KMS-11 (cell line): ENCODE results near the gene SLC31A1.

Experiments
- H2AFZ ChIP-seq: fragments of 200-600 bp; sonication (generic); 2 replicates; pipeline ENCODE4 v1.6.1; 2016; ENCODE audit warnings: antibody characterized with exemption, mixed run types, low read depth
- H3K27ac ChIP-seq: fragments of 200-600 bp; sonication (generic); 2 replicates; pipeline ENCODE4 v1.6.1; 2016; ENCODE audit warnings: mild to moderate bottlenecking, mixed run types
- H3K27me3 ChIP-seq: fragments of 200-600 bp; sonication (generic); 2 replicates; pipeline ENCODE4 v1.6.1; 2017; ENCODE audit warnings: mild to moderate bottlenecking, low read depth, mixed run types, moderate library complexity; ENCODE audit not compliant: insufficient read depth
- H3K36me3 ChIP-seq: fragments of 200-600 bp; sonication (generic); 2 replicates; pipeline ENCODE4 v1.6.1; 2017; ENCODE audit warnings: mild to moderate bottlenecking, mixed run types; ENCODE audit not compliant: insufficient read depth
- H3K4me1 ChIP-seq: fragments of 200-600 bp; sonication (generic); 2 replicates; pipeline ENCODE4 v1.6.1; 2016; ENCODE audit warnings: mild to moderate bottlenecking, low read depth, mixed run types; ENCODE audit not compliant: poor library complexity, severe bottlenecking
- H3K4me2 ChIP-seq: fragments of 200-600 bp; sonication (generic); 2 replicates; pipeline ENCODE4 v1.7.0; 2016; ENCODE audit warnings: mild to moderate bottlenecking, mixed run types
- H3K4me3 ChIP-seq: fragments of 200-600 bp; sonication (generic); IDR thresholded peaks from 2 replicates; pipeline ENCODE4 v1.6.1; 2017; ENCODE audit warnings: low read depth, low read length, mixed read lengths; ENCODE audit not compliant: insufficient read depth
- H3K79me2 ChIP-seq: fragments of 200-600 bp; sonication (generic); 2 replicates; pipeline ENCODE4 v1.6.1; 2016; ENCODE audit warnings: low read depth, mixed run types; ENCODE audit not compliant: insufficient read depth
- H3K9ac ChIP-seq: fragments of 200-600 bp; sonication (generic); 2 replicates; pipeline ENCODE4 v1.6.1; 2016; ENCODE audit warnings: mild to moderate bottlenecking, mixed run types
- H4K20me1 ChIP-seq: fragments of 200-600 bp; sonication (generic); 2 replicates; pipeline ENCODE4 v1.6.1; 2016; ENCODE audit warnings: mild to moderate bottlenecking, mixed run types; ENCODE audit not compliant: insufficient read depth
- TF ChIP-seq, protein P1 (sequence below): fragments of 200-600 bp; sonication (generic); conservative IDR thresholded peaks from 2 replicates; pipeline ENCODE4 v1.6.1; 2017; ENCODE audit warnings: low read depth, mild to moderate bottlenecking, antibody characterized with exemption, low read length, moderate library complexity, mixed read lengths

Gene SLC31A1

DNA sequence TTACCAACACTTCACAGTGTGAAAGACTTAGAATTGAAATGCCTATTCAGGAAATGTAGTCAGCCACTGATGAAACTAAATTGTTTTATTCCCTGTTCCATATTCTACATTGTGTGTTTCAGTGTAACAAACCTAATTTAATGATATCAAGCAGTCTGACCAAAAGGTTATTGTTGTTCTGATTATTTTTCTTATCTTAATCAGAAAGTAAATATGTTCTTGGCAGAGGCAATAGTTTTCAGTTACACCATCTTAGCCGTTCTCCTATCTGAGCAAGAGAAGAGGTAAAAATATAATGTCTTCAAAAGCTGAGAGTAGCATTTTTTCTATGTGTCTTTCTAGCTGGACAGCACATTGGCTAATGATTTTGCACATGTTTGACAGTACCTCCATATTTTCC lies 36.9 kb downstream of the SLC31A1 start:
- H3K4me3 ChIP-seq: no peak overlapping the region
- no peaks in the 10 kb centered on the region for H3K79me2 ChIP-seq
- H3K4me1 ChIP-seq: no peaks in the 10 kb centered on the region
- H4K20me1 ChIP-seq: no peaks in the 10 kb centered on the region; the same call in 1 of the 2 replicates
- no peak overlapping the region for H3K4me2 ChIP-seq
- H3K9ac ChIP-seq: no peak overlapping the region
- no peaks in the 10 kb centered on the region for H3K27me3 ChIP-seq
- TF ChIP-seq, protein P1, sequence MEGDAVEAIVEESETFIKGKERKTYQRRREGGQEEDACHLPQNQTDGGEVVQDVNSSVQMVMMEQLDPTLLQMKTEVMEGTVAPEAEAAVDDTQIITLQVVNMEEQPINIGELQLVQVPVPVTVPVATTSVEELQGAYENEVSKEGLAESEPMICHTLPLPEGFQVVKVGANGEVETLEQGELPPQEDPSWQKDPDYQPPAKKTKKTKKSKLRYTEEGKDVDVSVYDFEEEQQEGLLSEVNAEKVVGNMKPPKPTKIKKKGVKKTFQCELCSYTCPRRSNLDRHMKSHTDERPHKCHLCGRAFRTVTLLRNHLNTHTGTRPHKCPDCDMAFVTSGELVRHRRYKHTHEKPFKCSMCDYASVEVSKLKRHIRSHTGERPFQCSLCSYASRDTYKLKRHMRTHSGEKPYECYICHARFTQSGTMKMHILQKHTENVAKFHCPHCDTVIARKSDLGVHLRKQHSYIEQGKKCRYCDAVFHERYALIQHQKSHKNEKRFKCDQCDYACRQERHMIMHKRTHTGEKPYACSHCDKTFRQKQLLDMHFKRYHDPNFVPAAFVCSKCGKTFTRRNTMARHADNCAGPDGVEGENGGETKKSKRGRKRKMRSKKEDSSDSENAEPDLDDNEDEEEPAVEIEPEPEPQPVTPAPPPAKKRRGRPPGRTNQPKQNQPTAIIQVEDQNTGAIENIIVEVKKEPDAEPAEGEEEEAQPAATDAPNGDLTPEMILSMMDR: no peak
- no peak overlapping the region for H3K27ac ChIP-seq
- no peak overlapping the region for H2AFZ ChIP-seq
- H3K36me3 ChIP-seq: no peaks in the 10 kb centered on the region

GRCh38 chr9:113261917-113262671 lies 40.8 kb downstream of the SLC31A1 start:
- Histone ChIP-seq H3K36me3 (no peaks in the 10 kb centered on the region), H3K27me3 (no peaks in the 10 kb centered on the region), H3K4me3 (no peak overlapping the region), H2AFZ (no peak overlapping the region), H3K27ac (no peak overlapping the region), H3K4me2 (no peak overlapping the region), H4K20me1 (no peaks in the 10 kb centered on the region; the same call in 1 of the 2 replicates), H3K4me1 (no peaks in the 10 kb centered on the region), H3K79me2 (no peaks in the 10 kb centered on the region), H3K9ac (no peak overlapping the region)
- TF ChIP-seq, protein P1: no peak

DNA sequence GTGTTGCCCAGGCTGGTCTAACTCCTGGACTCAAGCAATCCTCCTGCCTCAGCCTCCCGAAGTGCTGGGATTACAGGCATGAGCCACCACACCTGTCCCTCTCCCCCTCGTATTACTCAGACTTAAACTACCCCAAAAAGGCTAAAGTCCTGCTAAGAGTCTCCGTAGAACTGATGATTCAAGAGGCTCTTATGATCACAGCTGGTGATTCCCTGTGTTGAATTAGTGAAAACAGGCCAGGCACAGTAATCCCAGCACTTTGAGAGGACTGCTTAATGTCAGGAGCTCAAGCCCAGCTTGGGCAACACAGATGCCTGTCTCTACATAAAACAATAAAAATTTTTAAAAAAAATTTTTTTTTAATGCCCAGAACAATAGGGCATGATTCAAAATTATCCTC lies 44.8 kb downstream of the SLC31A1 start:
- Histone ChIP-seq H3K4me1 (no peaks in the 10 kb centered on the region), H3K27ac (no peak overlapping the region), H3K79me2 (no peaks in the 10 kb centered on the region), H3K4me2 (no peak overlapping the region), H3K27me3 (no peaks in the 10 kb centered on the region), H3K4me3 (no peak overlapping the region), H3K36me3 (peaks cover 7% of the 10 kb centered on the region; the same call in 1 of the 2 replicates), H3K9ac (no peak overlapping the region), H4K20me1 (no peaks in the 10 kb centered on the region), H2AFZ (no peak overlapping the region)
- TF ChIP-seq, protein P1: no peak

DNA sequence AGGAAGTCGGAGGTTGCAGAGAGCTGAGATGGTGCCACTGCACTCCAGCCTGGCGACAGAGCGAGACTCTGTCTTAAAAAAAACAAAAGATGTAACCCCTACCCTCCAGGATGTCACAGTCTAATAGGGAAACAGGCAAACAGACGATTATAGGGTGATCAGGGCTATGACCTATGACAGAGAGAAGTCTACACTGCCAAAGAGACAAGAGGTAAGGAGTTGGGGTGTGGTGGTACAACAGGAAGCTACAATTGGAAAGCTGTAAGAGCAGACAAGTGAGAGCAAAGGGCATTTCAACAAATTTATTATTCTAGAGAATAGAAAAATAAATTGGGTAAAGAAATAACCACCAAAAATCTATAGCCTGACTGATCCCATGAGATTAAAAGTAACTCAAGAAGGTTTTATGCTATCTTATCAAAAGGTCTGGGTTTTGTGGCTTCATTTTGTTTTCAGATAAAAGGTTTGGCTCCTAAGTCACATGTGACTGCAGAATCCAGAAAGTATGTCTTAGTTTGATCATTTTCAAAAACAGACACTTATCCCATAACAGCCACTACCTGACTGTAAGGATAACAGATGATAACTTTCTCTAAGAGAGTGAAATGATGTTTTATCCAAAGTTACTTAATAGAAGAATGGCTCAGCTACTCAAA lies 46.7 kb downstream of the SLC31A1 start:
- H3K79me2 ChIP-seq: no peaks in the 10 kb centered on the region
- H2AFZ ChIP-seq: no peak overlapping the region
- no peak overlapping the region for H3K27ac ChIP-seq
- no peaks in the 10 kb centered on the region for H4K20me1 ChIP-seq
- H3K4me3 ChIP-seq: no peak overlapping the region
- H3K36me3 ChIP-seq: peaks cover 7% of the 10 kb centered on the region; the same call in 1 of the 2 replicates
- H3K4me2 ChIP-seq: no peak overlapping the region
- TF ChIP-seq, protein P1: no peak
- H3K4me1 ChIP-seq: no peaks in the 10 kb centered on the region
- no peaks in the 10 kb centered on the region for H3K27me3 ChIP-seq
- H3K9ac ChIP-seq: no peak overlapping the region
